Adrenal gland (tissue), 5 donors: ENCODE results near the gene DUSP10.

Experiments
- CTCF ChIP-seq, 6 experiments: fragments of 450-650 bp in 4 of 6; fragments of 200-600 bp in 2 of 6; sonication (generic) in 1 of 6; IDR thresholded peaks; 1 replicate in 5 of 6; 2 replicates in 1 of 6; pipeline versions ENCODE4 v1.5.1 to v1.8.0; 2016 to 2021; ENCODE audit warnings: antibody characterized with exemption in 6 of 6, mild to moderate bottlenecking in 2 of 6, moderate library complexity in 1 of 6
- POLR2A ChIP-seq, 2 donors: fragments of 450-650 bp; IDR thresholded peaks; one replicate each; pipeline ENCODE4 v1.6.1; 2017; ENCODE audit warnings: antibody characterized with exemption in 2 of 2, mild to moderate bottlenecking in 2 of 2, moderate library complexity in 1 of 2
- donor health status: DM: no; HTN: no; CAD: no.

- TF ChIP-seq CTCF (IDR thresholded peaks at IDR 0.05) (no peak), POLR2A (IDR thresholded peaks at IDR 0.05) (no peak)
These were observed 58.2 kb downstream of the DUSP10 start for GRCh38 chr1:221683681-221684080.
